ENCODE results near the gene CXorf51B. TPM values are rescaled to one million over a fixed set of nuclear protein-coding genes. Genes with fewer than 3 reads are reported as not detected.
"Not testable (repeated sequence)": the region's sequence is repeated elsewhere in the genome, so short reads cannot be mapped to it uniquely, and the experiment has no call there.

Gene CXorf51B
- not detected in 3 replicates for total RNA-seq

GRCh38 chrX:146809471-146809870, at the start of gene CXorf51B:
CXorf51B (plus strand) TSS chrX:146809771; CDS start chrX:146809792, 21 bp downstream.
- not testable (repeated sequence) for H3K4me1 Mint-ChIP-seq; H3K9me3 Mint-ChIP-seq; H3K27me3 Mint-ChIP-seq (ENCODE audit: low read depth); H3K4me3 Mint-ChIP-seq; DNase-seq (ENCODE audit: low spot score in 2 of 2, unreplicated experiment in 2 of 2); H3K27ac Mint-ChIP-seq; H3K36me3 Mint-ChIP-seq

GRCh38 chrX:146814644-146815043, 5.1 kb downstream of the CXorf51B start, which contains the start of gene CXorf51A:
CXorf51A (minus strand) TSS chrX:146814744; CDS start chrX:146814723, 21 bp downstream.
- not testable (repeated sequence) for H3K27me3 Mint-ChIP-seq (ENCODE audit: low read depth); H3K36me3 Mint-ChIP-seq; H3K27ac Mint-ChIP-seq

DNA sequence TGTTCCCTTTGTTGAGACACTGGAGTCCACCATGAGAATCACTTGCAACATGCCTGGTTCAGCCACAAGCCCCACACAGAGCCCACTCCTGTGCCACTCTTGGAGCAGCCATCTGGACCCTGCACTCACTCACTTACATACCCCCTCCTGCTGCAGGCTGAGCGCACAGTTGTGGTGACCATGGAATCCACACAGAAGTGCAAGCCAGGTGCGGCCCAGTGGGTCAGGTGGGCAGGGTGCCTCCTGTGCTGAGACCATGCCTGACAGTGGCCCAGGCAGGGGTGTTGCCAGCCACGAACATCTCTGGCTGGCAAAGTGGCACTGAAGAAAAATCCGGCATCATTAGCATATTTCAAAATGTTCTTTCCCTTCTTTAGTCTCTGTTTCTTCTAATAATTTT, 22.4 kb downstream of the CXorf51B start:
- Mint-ChIP-seq H3K4me3 (no peak overlapping the region), H3K27ac (no peak overlapping the region), H3K36me3 (no peaks in the 10 kb centered on the region), H3K27me3 (ENCODE audit: low read depth) (no peaks in the 10 kb centered on the region), H3K9me3 (peaks cover 32% of the 10 kb centered on the region), H3K4me1 (no peaks in the 10 kb centered on the region)
- TF ChIP-seq, protein P1, sequence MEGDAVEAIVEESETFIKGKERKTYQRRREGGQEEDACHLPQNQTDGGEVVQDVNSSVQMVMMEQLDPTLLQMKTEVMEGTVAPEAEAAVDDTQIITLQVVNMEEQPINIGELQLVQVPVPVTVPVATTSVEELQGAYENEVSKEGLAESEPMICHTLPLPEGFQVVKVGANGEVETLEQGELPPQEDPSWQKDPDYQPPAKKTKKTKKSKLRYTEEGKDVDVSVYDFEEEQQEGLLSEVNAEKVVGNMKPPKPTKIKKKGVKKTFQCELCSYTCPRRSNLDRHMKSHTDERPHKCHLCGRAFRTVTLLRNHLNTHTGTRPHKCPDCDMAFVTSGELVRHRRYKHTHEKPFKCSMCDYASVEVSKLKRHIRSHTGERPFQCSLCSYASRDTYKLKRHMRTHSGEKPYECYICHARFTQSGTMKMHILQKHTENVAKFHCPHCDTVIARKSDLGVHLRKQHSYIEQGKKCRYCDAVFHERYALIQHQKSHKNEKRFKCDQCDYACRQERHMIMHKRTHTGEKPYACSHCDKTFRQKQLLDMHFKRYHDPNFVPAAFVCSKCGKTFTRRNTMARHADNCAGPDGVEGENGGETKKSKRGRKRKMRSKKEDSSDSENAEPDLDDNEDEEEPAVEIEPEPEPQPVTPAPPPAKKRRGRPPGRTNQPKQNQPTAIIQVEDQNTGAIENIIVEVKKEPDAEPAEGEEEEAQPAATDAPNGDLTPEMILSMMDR (IDR thresholded peaks at IDR 0.05; ENCODE audit: unreplicated experiment), result no peak
- DNase-seq (ENCODE audit: low spot score in 2 of 2, unreplicated experiment in 2 of 2), result no peak

More at GRCh38 chrX:146814644-146815043, 5.1 kb downstream of the CXorf51B start, which contains the start of gene CXorf51A:
- not testable (repeated sequence) for H3K9me3 Mint-ChIP-seq; H3K4me1 Mint-ChIP-seq; H3K4me3 Mint-ChIP-seq; DNase-seq (ENCODE audit: low spot score in 2 of 2, unreplicated experiment in 2 of 2)

- Mint-ChIP-seq H3K9me3 (peaks cover 63% of the 10 kb centered on the region), H3K27me3 (ENCODE audit: low read depth) (no peaks in the 10 kb centered on the region), H3K27ac (no peak overlapping the region), H3K36me3 (no peaks in the 10 kb centered on the region), H3K4me1 (no peaks in the 10 kb centered on the region), H3K4me3 (no peak overlapping the region)
- TF ChIP-seq, protein P1 (IDR thresholded peaks at IDR 0.05; ENCODE audit: unreplicated experiment), result no peak
- no peak for DNase-seq (ENCODE audit: low spot score in 2 of 2, unreplicated experiment in 2 of 2)
Measured at GRCh38 chrX:146854281-146854680, 44.7 kb downstream of the CXorf51B start.

Other genes starting within 250 kb of the CXorf51B start
- not detected in 3 replicates for gene CXorf51A, start 5.0 kb downstream of the CXorf51B start, total RNA-seq

All from mesothelial cell of epicardium (in vitro differentiated cells).